Posterior vena cava (tissue), 2 donors: Measurements from ENCODE around the gene ERLIN1. TPM values are rescaled to one million over a fixed set of nuclear protein-coding genes. Genes with fewer than 3 reads are reported as not detected.
"Not testable (repeated sequence)": the region's sequence is repeated elsewhere in the genome, so short reads cannot be mapped to it uniquely, and the experiment has no call there.

Source experiments
- DNase-seq: peaks from one replicate; pipeline ENCODE4 v3.0.0-alpha.2; 2020; ENCODE audit warnings: low spot score
- intact Hi-C, 2 donors: fragments of 100-400 bp; cut with DNase I; formaldehyde crosslinking; loops; one replicate each; pipeline versions ENCODE4 v1.14.1 to v1.14.2; 2022 to 2023
- total RNA-seq, 2 donors: library from RNA; stranded (reverse); fragmentation: NEBNext Ultra II Directional; extraction: Animal tissue kit (Norgen Biotek cat#: 25700); gene quantifications; one replicate each; pipeline ENCODE4 v1.2.1, GENCODE V29; 2021
- donor health status: DM: yes; HTN: yes; CAD: no.
- donor health status: DM: yes; HTN: yes; CAD: no.

Gene ERLIN1
- total RNA-seq, 2 donors from 2014 or later = 17.3 to 20.0 TPM

DNA sequence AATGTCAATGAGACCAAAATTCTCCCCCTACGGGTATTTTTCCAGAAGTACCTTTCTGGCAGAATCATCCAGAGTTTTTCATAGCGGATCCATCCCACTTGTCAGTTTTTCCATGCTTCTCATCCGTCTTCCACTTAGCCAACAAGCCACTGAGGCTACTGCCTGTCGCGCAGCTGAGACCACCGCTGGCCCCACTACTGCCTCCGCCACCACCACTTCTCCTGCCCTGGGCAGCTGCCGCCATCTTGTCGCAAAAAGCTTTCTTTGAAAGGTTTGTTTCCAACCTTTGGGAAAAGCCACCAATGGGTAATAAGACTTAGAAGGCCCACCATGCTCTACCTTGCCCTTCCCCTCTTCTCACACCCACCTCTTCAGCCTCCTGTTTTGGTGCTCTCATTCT, 42.1 kb downstream of the ERLIN1 start:
- no peak for DNase-seq
- intact Hi-C loops = no loop called here

DNA sequence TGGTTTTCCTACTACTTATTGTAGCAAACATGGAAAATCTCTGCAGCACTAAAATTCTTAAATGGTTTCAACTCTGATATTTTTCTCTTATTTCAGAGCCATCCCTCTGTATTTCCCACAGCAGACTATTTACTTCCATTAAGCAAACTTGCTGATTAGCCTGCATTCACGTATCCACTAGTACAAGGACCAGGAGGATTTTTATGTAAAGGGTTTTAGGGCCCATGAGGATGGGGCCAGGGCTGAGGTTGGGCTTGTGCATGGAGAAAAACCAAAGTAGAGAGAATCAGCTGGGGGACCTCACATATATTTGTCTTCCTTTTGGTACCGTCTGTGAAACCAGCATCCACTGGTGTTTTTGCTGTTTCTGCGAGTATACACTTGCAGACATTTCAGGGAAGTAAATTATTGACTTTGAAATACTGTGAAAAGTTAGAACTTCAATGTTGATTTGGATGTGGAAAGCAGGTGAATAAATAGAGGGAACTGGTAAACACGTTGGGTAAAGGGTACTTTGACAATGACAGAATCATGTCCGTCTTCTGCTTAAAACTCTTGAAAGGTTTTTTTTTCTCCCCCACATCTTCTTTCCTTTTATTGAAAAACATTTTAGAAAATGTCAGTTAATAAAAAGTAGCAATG, 44.3 kb downstream of the ERLIN1 start:
- intact Hi-C loops = no loop called here
- no peak for DNase-seq

DNA sequence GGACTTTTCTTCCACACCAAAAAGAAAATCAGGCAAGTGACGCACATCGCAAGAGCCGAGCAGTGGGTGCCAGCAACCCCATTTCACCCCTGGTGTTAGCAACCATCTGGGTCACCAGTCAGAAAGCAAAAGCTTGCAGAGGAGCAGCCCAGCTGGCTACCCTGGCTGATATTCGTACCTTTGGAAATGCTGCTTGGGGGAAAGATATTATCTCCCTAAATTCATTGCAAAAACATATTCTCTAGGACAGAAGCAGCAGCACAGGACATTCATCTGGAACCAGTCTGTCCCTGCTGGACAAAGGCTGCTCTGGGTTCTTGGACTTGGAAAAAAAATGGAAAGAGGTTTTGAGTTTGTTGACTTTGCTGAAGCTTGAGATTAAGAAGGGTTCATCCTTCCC, 45.8 kb downstream of the ERLIN1 start:
- intact Hi-C loops = no loop called here
- DNase-seq = no peak

DNA sequence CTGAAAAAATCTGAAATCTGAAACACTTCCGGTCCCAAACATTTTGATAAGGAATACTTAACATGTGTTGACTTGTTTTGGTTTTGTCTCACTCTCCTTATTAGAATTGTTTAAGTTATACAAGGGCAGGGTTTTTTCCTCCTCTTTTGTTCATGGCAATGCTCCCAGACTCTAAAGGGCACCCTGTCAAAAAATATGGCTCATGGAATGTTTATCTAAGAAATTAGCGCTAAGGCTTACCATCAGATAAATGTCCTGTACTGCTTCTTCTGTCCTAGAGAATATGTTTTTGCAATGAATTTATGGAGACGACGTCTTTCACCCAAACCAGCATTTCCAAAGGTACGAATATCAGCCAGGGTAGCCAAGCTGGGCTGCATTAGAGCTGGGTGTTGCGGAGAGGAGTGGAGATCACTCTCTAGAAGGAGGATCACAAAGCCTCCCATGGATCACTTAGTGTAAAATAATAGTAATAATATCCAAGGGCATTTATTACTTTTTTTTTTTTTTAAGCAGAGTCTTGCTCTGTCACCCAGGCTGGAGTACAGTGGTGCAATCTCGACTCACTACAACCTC, 46.8 kb downstream of the ERLIN1 start:
- DNase-seq = no peak
- intact Hi-C loops = no loop called here

DNA sequence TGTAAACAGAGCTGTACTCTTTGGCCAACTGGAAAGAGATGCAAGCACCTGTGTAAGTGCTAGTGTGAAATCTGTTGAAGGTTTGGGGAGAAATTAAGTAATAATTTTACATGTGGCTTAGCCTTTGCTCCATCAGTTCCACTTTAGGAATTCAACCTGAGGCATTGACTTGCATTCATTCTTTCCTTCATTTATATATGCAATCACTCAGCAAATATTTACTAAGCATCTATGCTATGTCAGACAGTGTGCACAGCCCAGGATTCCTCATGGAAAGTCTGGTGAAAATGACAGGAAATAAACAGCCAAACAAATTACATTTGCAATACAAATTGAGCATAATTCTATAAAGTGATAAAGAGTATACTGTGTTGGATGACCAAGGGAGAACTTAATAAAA, 50.3 kb downstream of the ERLIN1 start:
- intact Hi-C loops = no loop called here
- no peak for DNase-seq

DNA sequence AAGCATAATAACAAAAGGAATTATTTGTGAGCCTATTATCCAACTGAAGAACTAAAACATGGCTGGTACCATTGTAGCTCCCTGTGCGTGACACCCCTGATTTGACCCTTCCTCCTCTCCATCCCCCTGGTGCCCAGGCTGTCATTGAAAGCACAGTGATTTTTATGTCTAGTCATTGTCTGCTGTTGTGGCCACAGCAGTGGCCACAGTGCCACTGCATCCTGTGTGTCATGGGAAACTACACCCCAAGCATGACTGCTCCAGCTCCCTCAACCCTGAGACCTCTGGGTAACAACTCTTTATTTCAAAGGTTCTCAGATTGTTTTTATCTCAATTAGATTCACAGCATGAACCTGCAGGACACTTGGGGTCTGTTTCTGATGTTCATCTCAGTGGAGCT, 52.0 kb downstream of the ERLIN1 start:
- no peak for DNase-seq
- intact Hi-C loops = no loop called here

DNA sequence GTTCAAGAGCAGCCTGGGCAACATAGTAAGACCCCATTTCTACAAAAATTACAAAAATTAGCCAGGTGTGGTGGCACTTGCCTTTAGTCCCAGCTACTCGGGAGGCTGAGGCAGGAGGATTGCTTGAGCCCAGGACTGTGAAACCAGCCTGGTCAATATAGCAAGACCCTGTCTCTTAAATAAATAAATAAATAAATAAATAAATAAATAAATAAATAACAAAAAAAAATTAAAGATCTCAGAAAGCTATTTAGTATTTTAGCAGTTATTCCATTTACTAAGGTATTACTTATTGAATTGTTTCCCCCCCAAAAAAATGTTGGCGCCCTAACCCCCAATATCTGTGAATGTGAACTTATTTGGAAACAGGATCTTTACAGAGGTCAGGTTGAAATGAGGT, 53.4 kb downstream of the ERLIN1 start:
- DNase-seq = no peak
- intact Hi-C loops = no loop called here

DNA sequence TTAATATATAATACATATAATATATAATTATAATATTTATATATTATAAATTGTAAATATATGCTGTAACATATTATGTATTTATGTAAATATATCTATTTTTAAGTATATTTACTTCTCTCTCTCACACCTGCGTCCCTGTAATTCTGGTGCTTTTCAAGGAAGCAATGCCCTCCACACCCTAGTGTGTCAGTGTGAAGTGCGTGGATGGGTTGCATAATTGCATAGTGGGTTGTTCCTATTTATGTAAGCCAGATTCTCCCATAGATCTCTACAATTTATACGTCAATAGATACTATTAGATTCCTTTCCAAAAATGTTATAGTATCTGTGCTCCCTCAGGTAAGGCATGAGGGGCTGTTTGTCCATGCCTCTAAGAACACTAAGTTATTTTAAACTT, 54.3 kb downstream of the ERLIN1 start:
- intact Hi-C loops = no loop called here
- DNase-seq = no peak

DNA sequence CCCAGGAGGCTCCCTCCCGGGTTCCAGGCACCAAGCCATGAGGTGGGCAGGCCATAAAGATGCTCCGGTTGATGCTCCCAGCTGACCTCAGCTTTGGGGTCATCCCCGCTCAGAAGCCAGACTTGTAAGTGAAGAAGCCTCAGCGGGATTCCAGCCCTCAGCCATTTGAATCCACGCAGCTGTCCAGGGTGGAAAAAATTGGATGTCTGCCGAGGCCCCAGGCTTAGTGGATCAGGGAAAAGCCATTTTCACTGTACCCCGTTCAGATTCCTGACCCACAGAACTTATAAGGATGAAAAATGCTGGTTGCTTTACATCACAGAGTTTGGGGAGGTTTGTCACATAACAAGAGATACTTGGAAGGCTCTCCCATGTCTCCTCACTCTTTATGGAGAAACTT, 55.0 kb downstream of the ERLIN1 start:
- intact Hi-C loops = no loop called here
- DNase-seq = no peak

DNA sequence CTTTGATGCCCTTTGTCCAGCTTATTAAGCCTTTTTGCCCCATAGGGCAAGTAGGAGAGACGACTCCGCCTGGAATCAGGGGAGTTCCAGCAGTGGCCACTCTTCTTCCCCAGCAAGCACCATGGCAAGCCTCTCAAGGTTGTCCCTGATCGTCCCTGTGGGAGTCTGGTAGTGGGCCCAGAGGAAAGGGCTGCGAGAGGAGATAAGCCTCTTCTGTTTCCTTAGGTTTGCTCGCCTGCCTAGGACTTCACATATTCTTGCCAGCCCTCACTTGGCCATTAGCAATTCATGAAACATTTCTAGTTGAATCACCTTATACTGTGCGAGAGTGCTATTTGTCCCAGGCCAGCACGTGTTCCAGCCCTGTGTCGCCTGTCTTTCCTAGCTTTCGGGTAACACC, 56.4 kb downstream of the ERLIN1 start:
- no peak for DNase-seq
- intact Hi-C loops = no loop called here

DNA sequence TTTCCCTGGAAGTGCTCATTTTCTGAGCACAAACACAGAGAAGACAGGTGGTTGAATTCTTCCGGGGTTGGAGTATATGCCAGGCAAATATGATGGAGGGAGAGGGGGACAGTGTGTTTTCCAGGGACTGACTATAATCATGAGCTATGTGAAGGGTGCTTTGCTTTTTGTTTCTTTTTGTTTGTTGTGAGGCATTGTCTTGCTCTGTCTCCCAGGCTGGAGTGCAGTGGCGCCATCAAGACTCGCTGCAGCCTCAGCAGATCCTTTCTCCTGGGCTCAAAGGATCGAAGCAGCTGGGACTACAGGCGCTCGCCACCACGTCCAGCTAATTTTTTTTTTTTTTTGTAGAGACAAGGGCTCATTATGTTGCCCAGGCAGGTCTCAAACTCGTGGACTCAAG, 56.9 kb downstream of the ERLIN1 start:
- intact Hi-C loops = no loop called here
- no peak for DNase-seq

DNA sequence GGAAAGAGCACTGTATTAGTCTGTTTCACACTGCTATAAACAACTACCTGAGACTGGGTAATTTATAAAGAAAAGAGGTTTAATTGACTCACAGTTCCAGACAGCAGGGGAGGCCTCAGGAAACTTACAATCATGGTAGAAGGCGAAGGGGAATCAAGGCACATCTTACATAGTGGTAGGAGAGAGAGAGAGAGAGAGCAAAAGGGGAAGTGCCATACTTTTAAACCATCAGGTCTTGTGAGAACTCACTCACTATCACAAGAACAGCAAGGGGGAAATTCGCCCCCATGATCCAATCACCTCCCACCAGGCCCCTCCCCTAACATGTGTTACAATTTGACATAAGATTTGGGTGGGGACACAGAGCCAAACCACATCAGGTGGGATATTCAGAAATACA, 60.5 kb downstream of the ERLIN1 start:
- intact Hi-C loops, DNase-seq: not testable (repeated sequence)

DNA sequence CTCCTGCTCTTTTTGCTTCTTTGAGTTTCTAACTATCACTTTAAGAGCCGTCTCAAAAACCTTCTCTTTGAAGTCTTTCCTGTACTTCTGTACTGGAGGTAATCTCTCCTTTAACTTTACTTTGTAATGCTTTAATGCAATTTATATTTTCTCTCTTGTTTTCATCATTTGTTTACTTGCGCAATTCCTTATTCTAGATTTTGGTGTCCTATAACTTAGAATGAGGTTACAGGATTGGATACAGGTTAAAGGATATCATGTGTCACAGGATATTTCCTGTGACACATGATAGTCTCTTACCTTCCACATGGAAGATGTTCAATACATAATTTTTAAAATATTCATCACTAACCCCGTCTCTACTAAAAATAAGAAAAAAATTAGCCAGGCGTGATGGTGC, 61.7 kb downstream of the ERLIN1 start:
- no peak for DNase-seq
- intact Hi-C loops = no loop called here

DNA sequence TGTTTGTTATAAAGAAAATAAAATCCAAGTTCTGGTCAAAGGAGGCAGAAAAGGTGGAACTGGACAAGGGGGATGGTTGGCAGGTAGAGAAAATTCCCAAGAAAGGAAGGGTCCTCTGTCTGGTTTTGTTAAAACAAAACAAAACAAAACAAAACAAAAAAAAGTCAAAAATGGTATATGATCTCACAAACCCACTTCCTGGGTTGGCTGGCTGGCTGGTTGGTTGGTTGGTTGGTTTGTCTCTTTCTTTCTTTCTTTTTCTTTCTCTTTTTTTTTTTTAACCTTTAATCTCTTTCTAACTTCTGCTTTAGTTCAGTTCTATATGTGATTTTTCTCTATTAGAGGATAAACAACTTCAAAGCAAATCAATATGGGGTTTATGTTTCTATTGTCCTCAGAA, 63.0 kb downstream of the ERLIN1 start:
- intact Hi-C loops = no loop called here
- no peak for DNase-seq

DNA sequence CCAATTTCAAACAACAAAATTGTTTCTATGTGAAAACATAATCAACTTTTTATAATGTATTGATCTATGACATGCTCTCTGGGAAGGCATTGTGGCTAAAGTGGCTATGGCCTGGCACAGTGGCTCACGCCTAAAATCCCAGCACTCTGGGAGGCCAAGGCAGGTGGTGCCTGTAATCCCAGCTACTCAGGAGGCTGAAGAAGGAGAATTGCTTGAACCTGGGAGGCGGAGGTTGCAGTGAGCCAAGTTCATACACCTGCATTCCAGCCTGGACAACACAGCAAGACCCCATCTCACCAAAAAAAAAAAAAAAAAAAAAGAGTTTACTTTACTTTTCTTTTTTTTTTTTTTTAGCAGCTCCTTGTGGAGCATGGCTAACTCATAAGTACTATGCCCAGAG, 65.3 kb downstream of the ERLIN1 start:
- intact Hi-C loops = no loop called here
- DNase-seq = no peak

DNA sequence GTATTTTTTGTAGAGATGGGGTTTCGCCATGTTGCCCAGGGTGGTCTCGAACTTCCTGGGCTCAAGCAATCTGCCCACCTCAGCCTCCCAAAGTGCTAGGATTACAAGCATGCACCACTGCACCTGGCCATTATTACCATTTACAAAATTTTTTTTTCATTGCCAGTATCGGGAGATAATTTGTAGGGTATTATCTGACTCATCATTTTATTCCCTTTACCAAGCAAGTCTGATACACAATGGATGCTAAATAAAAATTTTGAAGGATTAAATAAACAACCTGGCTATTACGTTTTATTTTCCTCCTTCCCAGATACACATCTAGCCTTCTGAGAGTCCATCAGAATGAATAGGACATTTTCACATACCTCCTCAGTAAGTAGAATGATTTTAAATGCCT, 66.1 kb downstream of the ERLIN1 start:
- no peak for DNase-seq
- intact Hi-C loops = no loop called here

DNA sequence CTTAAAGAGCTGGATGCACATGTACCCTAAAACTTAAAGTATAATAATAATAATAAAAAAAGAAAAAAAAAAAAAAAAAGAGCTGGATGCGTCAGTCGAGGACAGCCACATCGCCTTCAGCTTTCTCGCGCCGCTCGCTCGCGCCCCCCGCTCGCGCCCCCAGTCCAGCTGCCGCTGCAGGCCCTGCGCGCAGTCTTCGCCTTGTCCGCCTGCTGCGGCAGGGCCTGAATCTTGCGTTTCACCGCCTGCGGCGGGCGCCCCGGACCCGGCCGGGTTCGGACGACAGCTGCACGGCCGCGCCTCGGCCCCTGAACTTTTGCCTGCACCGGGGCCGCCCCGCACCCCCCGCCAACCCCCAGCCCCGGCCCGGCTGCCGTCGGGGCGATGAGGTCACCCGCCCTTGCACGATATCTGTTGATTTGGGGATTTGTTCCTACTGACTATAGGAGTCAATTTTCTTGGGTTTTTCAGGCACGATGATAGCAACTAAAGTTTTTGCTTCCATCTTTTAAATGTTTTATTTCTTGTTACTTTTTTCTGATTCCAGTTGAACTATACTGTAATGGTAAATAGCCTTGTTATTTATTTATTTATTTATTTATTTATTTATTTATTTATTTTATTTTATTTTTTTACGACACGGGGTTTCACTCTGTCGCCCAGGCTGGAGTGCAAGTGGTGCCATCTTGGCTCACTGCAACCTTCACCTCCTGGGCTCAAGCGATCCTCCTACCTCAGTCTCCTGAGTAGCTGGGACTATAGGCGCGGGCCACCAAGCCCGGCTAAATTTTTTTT, 70.7 kb downstream of the ERLIN1 start:
- no peak for DNase-seq
- intact Hi-C loops = no loop called here

DNA sequence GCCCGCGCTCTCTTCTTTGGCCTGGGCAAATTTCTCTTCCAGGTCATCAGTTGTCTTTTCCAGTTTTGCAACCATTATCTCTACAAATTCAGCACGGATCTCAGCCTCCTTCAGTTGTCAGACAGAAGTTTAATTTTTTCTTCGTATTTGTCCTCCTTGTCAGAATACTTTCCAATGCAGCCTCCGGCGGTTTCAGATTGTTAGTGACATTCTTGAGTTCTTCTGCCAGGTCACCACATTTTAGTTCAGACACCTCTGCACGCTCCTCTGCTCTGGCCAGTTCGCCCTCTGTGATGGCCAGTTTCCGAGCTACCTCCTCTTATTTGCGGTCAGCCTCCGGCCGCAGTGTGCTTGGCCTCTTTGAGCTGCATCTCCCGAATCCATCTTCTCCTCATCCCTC, 71.4 kb downstream of the ERLIN1 start:
- DNase-seq = no peak
- intact Hi-C loops = no loop called here

DNA sequence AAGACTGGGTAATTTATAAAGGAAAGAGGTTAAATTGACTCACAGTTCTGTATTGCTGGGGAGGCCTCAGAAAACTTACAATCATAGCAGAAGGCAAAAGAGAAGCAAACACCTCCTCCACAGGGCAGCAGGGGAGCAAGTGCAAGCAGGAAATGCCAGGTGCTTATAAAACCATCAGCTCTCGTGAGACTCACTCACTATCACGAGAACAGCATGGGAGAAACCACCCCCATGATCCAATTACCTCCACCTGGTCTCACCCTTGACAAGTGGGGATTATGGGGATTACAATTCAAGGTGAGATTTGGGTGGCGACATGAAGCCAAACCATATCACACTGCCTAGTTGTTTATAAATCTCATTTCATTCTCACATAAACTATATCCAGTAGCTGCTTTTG, 76.2 kb downstream of the ERLIN1 start:
- intact Hi-C loops = no loop called here
- no peak for DNase-seq

DNA sequence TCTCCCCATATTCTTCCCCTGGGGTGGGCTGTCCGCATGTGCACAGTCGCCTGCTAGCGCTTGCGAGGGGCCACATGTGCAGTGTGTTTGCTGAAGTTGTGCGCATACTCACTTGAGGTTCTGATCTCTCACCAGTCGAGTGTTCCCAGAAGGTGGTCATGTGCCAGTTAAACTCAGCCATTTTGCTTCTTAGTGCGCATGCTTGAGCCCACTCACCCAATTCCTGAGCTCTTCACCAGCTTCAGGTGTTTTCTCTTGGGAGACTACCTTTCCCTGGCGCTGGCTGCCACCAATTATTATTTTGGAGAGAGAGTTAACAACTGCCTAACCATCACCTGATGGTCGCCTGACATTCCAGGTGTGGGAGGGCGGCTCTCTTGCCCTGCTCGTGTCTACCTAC, 79.0 kb downstream of the ERLIN1 start:
- intact Hi-C loops = no loop called here
- no peak for DNase-seq

DNA sequence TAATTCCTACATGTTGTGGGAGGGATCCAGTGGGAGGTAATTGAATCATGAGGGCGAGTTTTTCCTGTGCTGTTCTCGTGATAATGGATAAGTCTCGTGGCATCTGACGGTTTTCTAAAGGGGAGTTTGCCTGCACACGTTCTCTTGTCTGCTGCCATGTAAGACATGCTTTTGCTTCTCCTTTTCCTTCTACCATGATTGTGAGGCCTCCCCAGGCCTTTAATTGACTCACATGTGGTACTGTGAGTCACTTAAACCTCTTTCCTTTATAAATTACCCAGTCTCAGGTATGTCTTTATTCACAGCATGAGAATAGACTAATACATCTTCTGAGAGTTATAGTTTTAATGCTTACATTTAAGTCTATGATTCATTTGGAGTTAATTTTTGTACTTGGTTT, 81.5 kb downstream of the ERLIN1 start:
- intact Hi-C loops = no loop called here
- no peak for DNase-seq
